HG02571 (cell line): ENCODE results near the gene VPS9D1.

Source experiments
- ATAC-seq: cut with Tn5 transposase; IDR thresholded peaks from one replicate; pipeline ENCODE4 v1.9.1; 2021; ENCODE audit warnings: mild to moderate bottlenecking, moderate library complexity; ENCODE audit not compliant: unreplicated experiment

The VPS9D1 gene

GRCh38 chr16:89720813-89721545 is at the start of gene VPS9D1, which contains the start of gene ZNF276:
Gene VPS9D1, minus strand, starts transcription at chr16:89720898. Its CDS starts 37 bp downstream, at chr16:89720861.
Gene ZNF276, plus strand, starts transcription at chr16:89721537. Its CDS starts 104 bp downstream, at chr16:89721641.
- peak; percentile 58 for ATAC-seq

DNA sequence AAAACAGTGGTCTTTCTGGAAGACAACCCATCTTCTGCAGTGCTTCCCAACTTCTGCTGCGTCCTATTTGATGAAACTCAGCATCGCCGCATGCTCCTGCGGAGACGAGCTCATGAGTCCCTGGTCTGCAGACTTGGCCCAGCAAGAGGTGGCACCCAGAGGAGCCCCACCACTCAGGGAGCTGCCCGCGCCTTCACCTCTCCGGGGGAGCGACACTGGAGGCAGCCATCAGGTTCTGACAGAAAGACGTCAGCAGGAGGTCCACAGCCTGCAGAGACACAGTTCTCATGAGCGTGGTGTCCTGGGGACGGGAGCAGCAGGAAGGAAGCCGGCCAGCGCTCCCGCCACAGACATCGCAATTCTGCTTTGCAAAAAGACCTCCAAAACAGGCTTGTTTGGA is 49.7 kb upstream of the VPS9D1 start:
- ATAC-seq, result no peak

GRCh38 chr16:89765292-89765830 is 44.7 kb upstream of the VPS9D1 start:
- no peak for ATAC-seq

GRCh38 chr16:89764711-89765201 is 44.1 kb upstream of the VPS9D1 start:
- ATAC-seq, result peak; percentile 82

GRCh38 chr16:89761304-89761922 is 40.7 kb upstream of the VPS9D1 start:
- ATAC-seq, result no peak

DNA sequence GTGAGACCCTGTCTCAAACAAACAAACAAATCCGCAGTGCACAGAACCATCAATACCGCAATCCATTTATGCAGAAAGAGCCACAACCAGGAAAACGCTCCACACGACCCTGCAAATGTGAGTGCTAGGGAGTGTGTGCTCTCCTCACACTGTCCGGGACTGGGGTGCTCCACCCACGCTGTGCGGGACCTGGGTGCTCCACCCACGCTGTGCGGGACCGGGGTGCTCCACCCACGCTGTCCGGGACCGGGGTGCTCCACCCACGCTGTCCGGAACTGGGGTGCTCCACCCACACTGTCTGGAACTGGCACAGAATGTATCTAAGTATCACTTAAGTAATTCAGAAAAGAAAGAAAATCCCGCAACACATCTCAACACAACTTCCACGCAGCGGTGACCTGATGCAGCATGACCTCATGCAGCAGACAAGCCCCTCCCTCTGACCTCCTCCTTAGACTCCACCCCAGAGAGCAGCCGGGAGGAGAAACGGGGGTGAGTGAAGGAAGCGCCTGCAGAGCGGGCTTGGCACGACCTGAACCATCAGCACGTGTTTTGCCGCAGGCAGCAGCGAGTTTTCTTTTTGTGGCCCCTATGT is 39.1 kb upstream of the VPS9D1 start:
- ATAC-seq, result no peak

DNA sequence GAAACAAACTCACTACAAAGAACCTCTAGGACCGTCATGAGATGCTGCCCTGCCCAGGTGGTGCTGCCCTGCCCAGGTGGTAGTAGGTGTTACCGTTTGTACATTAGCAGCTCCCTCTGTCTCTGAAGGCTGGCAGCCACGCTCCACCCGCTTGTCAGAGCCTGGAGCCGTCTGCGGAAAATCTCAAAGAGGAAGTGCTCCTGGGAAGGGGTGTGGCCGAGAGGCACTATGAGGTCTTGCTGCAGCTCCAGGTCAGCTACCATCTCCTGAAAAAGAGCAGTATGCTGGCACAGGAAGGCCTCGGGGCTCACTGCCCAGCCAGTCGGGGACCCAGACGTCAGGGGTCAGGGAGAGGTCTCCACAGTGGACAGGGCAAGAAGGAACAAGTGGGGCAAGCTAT is 28.9 kb upstream of the VPS9D1 start:
- no peak for ATAC-seq

DNA sequence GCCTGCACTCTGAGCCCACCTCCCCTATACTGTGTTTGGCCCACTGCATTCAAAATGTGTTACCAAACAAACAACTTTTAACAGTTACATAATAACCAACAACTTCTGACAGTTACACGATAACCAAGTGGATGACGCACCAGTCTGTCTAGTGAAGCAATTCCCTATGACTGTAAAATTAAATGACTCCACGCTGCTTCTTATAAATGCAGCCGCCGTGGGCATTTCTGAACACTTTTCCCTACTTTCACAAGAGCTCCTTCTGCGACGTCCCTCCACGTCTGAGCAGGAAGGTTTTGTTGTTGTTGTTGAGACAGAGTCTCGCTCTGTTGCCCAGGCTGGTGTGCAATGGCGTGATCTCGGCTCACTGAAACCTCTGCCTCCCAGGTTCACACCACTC is 28.2 kb upstream of the VPS9D1 start:
- no peak for ATAC-seq

GRCh38 chr16:89748076-89748475 is 27.4 kb upstream of the VPS9D1 start:
- ATAC-seq, result no peak

GRCh38 chr16:89746043-89746442 is 25.3 kb upstream of the VPS9D1 start:
- ATAC-seq, result no peak

DNA sequence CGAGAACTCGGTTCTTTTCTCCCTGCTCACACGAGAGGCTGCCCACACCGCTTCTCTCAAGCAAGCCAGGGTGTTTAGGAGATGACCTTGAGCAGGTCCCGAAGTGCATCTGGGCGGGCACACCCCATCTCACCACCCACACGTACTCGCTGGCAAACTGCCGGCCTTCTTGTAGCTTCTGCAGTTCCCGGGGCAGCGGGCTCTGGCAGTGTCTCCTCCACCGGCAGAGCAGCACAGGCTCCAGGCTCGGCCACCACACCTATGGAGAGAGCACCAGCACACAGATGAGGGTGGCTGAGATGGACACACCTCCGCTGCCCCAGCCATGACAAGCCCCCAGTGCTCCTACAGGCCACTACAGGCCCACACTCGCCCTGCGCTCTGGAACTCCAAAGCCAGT is 24.1 kb upstream of the VPS9D1 start:
- ATAC-seq, result no peak

DNA sequence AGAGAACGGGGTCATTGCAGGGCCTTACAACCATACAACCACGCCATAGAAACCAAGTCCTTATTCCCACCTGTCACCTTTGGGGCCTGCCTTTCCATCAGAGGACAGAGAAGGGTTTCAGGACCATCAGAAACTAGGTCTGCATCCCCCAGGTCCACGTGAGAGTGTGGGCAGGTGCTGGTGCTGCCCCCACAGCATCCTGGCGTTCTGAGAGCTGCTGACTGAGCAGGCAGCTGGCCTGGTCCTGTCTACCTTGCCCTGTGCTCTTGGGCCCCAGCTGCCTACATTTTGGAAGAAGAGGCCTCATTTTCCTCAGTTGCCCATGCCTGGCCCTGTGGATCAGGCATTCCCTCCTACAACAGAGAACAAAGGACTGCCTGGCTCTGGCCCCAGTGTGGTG is 22.2 kb upstream of the VPS9D1 start:
- no peak for ATAC-seq

DNA sequence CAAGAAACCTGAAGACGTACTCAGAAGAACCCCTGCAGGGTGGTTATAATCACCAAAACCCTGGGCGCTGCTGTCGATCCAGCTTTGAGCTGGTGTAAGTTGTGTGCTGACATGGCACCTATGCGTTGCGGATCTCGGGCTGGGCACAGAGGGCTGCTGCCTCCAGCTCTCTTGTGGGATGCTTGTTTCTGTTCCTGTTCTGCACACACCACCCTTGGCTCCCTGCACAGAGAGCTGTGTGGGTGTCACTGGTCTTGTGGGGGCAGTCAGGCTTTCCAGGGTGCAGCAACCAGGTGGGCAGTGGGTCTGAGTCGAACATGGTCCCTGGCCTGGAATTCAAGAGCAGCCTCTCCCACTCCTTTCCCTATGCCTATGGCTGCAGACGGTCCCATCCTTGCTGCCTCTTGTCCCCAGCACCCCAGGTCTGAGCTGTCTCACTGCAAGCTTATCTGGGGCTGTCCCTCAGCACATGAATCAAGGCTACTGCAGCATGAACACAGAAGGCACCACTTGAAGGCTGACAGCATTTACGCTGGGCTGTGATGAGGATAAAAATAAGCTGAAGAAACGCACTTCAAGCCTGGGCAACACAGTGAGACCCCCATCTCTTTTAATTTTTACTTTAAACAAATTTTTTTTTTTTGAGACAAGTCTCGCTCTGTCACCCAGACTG is 20.8 kb upstream of the VPS9D1 start:
- ATAC-seq, result no peak

DNA sequence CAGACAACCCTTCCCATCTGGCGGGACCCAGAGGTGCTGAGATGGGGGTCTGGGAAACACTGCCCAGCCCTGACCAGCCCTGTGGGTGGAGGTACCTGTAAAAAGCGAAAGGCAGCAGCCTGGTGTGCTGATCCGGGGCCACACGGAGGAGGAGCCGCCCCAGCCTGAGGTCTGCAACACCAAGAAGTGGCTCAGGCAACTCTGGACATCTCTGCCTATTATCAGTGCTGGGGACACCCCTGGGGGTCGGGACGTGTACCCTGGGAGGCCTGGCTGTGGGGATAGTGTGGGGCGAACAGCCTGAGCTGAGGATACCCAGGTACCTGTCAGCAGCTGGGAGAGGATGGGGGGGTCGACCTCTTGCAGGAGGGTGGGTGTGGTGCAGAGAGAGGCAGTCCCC is 18.7 kb upstream of the VPS9D1 start:
- ATAC-seq, result no peak

- ATAC-seq, result no peak
These were observed 18.0 kb upstream of the VPS9D1 start for GRCh38 chr16:89738538-89739317.

DNA sequence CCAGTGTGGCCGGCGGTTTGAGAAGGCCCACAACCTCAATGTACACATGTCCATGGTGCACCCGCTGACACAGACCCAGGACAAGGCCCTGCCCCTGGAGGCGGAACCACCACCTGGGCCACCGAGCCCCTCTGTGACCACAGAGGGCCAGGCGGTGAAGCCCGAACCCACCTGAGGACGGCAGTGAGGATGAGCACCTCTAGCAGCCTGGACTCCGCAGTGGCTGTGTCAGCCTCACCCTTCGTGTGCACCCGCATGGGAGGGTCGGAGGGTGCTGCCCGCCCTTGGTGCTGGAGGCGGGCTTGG is 17.3 kb upstream of the VPS9D1 start:
- no peak for ATAC-seq

GRCh38 chr16:89737341-89738071 is 16.8 kb upstream of the VPS9D1 start:
- ATAC-seq, result no peak

GRCh38 chr16:89736554-89736953 is 15.9 kb upstream of the VPS9D1 start:
- ATAC-seq, result no peak

- no peak for ATAC-seq
These were observed 13.1 kb upstream of the VPS9D1 start for GRCh38 chr16:89733792-89734191.

DNA sequence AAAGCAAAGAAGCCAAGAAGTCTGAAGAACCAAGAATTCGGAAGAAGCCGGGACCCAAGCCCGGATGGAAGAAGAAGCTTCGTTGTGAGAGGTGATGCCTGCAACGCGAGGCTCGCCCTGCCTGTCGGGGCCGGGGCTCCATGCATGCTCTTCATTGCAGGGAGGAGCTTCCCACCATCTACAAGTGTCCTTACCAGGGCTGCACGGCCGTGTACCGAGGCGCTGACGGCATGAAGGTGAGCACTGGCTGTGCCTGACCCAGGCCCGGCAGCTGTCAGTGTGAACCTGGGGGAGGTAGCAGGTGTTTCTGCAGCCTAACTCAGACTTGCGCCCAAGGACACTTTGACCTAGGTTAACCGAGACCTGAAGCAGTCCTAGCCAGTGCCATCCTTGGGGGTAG is 12.6 kb upstream of the VPS9D1 start:
- ATAC-seq, result no peak
